Kidney epithelial cell (primary cell): ENCODE results near the gene CPEB1. TPM values are rescaled to one million over a fixed set of nuclear protein-coding genes. Genes with fewer than 3 reads are reported as not detected.

Experiments
- DNase-seq: peaks from one replicate; pipeline ENCODE4 v3.0.0-alpha.2; 2010; ENCODE audit warnings: low read depth
- H3K27me3 ChIP-seq: 2 replicates; pipeline ENCODE4 v1.6.0; 2011; ENCODE audit warnings: low read length; ENCODE audit not compliant: control insufficient read depth, insufficient read depth
- H3K36me3 ChIP-seq: 2 replicates; pipeline ENCODE4 v1.5.1; 2011; ENCODE audit warnings: low read length; ENCODE audit not compliant: control insufficient read depth, insufficient read depth
- H3K4me3 ChIP-seq: 2 replicates; pipeline ENCODE4 v1.5.1; 2011; ENCODE audit warnings: low read depth, mild to moderate bottlenecking, control low read depth, low read length
- total RNA-seq: library from RNA; depleted of rRNA; stranded (reverse); fragments of >200 nt; gene quantifications from 2 replicates; pipeline ENCODE4 v1.2.3, GENCODE V29; 2015
- TF ChIP-seq, protein P1 (sequence below): IDR thresholded peaks from 2 replicates; pipeline ENCODE4 v1.5.1; 2011; ENCODE audit warnings: mild to moderate bottlenecking, moderate library complexity, low read length, control low read depth, inconsistent platforms; ENCODE audit not compliant: insufficient read depth, poor library complexity, severe bottlenecking

The CPEB1 gene
- total RNA-seq, 1 donor from 2014 or later, result 3.8 TPM

DNA sequence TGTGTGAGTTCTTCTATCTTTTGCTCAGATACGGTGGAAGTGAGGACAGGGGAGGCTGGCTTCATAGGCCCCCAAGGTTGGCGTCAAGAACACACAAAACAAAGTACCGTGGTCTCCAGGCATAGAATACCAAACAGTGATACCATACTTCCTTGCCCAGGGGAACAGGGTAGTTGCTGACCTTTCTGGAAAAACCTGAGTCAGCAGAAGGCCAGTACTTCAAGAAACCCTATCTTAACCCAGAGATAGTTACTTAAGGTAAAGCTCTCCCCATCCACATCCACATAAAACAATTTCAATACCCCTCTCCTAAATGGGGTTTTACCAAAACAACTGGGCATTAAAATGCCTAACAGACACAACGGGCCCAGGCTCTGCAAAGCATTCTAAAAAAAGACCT lies 77.3 kb downstream of the CPEB1 start:
- DNase-seq, result no peak
- TF ChIP-seq, protein P1, sequence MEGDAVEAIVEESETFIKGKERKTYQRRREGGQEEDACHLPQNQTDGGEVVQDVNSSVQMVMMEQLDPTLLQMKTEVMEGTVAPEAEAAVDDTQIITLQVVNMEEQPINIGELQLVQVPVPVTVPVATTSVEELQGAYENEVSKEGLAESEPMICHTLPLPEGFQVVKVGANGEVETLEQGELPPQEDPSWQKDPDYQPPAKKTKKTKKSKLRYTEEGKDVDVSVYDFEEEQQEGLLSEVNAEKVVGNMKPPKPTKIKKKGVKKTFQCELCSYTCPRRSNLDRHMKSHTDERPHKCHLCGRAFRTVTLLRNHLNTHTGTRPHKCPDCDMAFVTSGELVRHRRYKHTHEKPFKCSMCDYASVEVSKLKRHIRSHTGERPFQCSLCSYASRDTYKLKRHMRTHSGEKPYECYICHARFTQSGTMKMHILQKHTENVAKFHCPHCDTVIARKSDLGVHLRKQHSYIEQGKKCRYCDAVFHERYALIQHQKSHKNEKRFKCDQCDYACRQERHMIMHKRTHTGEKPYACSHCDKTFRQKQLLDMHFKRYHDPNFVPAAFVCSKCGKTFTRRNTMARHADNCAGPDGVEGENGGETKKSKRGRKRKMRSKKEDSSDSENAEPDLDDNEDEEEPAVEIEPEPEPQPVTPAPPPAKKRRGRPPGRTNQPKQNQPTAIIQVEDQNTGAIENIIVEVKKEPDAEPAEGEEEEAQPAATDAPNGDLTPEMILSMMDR, result no peak
- Histone ChIP-seq H3K4me3 (no peak overlapping the region), H3K27me3 (peaks cover 2% of the 10 kb centered on the region), H3K36me3 (no peaks in the 10 kb centered on the region)

DNA sequence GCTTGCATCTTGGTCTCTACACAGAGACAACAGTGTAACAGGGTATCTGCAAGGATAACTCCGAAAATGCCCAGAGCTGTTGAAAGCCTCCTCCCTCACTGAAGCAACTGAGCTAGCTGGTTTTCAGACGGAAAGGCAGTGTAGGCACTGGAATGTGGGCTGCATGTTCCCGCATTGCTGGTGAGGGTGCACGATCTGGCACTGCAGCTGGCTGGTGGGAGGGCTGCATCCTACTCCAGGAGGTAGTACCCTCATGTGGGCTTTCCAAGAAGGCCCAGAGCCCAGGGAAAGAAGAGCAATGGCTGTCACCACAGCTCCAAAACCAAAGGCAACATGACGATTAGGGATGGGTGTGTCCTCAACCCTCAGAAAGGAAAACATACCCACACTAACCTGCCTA lies 78.2 kb downstream of the CPEB1 start:
- H3K27me3 ChIP-seq, result peaks cover 2% of the 10 kb centered on the region
- TF ChIP-seq, protein P1, result no peak
- no peaks in the 10 kb centered on the region for H3K36me3 ChIP-seq
- no peak for DNase-seq
- H3K4me3 ChIP-seq, result no peak overlapping the region

DNA sequence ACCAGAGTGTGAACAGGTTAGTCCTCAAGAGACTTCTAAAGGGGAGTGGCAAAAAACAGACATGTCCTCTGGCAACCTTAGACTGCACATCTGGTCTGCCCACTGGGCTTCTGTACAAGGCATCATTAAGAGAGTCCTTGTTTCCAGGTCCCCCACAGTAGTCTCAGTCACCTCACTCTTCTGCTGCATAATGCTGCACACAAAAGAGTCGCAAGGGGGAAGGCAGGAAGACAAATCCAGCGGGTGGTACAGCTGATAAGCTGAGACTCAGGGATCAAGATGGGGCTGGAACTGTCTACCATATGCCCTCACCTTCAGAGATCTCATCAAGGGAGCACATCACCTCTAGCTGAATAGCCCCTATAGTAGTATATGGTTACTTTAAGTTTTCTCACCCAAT lies 79.5 kb downstream of the CPEB1 start:
- Histone ChIP-seq H3K36me3 (no peaks in the 10 kb centered on the region), H3K4me3 (no peak overlapping the region), H3K27me3 (peaks cover 2% of the 10 kb centered on the region)
- TF ChIP-seq, protein P1, result no peak
- DNase-seq, result no peak

DNA sequence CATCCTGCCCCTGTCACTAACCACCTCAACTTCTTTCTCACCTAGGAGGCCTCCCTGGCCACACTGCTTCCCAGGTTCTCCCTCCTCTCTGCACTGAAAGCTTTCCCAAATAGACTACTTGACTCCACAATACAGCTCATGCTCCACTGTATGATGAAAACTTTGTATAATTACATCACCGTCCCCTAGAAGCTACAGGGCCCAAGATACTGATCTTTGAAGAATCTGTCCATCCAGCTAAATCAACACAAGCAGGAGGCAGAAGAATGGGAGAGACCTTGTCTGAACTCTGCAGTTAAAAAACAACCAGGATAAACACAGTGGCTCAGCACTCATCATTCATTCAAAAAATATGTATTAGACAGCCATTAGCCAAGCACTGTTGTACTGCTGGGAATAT lies 80.5 kb downstream of the CPEB1 start:
- TF ChIP-seq, protein P1, result no peak
- Histone ChIP-seq H3K4me3 (no peak overlapping the region), H3K27me3 (peaks cover 2% of the 10 kb centered on the region), H3K36me3 (no peaks in the 10 kb centered on the region)
- DNase-seq, result no peak

DNA sequence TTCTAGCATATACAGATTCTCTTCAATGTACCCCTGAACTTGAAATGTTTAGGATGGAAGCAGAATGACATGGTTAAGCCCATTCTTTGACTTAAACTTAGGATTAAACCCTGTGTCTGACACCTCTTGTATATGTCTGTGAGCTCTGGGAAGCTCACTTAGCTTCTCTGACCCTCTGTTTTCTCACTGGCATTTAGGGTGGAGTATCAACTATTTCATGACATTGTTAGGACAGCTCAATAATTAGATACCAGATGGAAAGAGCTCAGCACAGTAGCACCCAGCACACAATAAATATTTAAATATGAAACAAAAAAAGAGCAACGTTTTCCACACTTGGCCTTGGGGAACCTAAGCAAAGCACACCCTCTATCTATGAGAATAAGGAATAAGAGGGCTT lies 88.7 kb downstream of the CPEB1 start:
- no peak for DNase-seq
- no peaks in the 10 kb centered on the region for H3K36me3 ChIP-seq
- H3K27me3 ChIP-seq, result no peaks in the 10 kb centered on the region
- no peak overlapping the region for H3K4me3 ChIP-seq
- TF ChIP-seq, protein P1, result no peak

DNA sequence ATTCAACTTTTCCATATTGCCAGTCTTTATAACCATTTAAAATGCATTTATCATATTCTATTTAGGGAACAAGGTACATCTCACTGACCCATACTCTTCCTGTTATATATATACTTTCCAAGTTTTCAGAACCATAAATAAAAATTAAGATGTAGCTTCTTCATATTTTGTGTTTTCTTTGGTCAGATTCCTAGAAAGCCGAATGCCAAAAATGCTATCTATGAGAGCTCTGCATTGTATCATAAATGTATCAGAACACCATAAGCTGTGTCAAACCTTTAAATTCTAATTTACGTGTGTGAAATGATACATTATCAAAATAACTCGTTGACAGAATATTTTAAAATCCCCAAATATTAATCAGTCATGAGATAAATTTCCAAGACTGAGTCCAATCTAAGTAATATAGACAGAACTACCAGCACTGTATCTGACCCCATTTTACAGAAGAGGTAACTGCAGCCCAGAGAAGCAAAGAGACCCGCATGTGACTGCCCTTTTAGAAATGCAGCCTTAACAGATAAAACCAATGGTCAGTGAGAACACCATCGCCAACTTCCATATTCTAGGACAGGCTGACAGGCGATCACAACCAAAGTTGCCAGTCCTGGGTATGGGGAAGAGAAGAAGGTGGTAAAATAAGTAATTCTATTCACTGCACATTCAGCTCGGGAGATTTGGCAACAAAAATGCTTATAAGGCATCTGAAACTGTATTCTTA lies 90.7 kb downstream of the CPEB1 start:
- DNase-seq, result no peak

More for the DNA sequence above, 90.7 kb downstream of the CPEB1 start:
- Histone ChIP-seq H3K36me3 (no peaks in the 10 kb centered on the region), H3K27me3 (no peaks in the 10 kb centered on the region), H3K4me3 (no peak overlapping the region)
- TF ChIP-seq, protein P1, result no peak
